ENCODE results near the gene LCN12.

Gene LCN12

GRCh38 chr9:136958898-136959850, 7.1 kb downstream of the LCN12 start:
- DNase-seq (ENCODE audit: low read depth) = no peak

- no peak for DNase-seq (ENCODE audit: low read depth)
These were observed 8.3 kb downstream of the LCN12 start for GRCh38 chr9:136960212-136960937.

GRCh38 chr9:136960938-136961275, 8.8 kb downstream of the LCN12 start:
- DNase-seq (ENCODE audit: low read depth) = no peak

GRCh38 chr9:136961279-136962065, 9.4 kb downstream of the LCN12 start:
- no peak for DNase-seq (ENCODE audit: low read depth)

- no peak for DNase-seq (ENCODE audit: low read depth)
These were observed 10.1 kb downstream of the LCN12 start for GRCh38 chr9:136962163-136962562.

GRCh38 chr9:136962701-136963248, 10.7 kb downstream of the LCN12 start:
- no peak for DNase-seq (ENCODE audit: low read depth)

- DNase-seq (ENCODE audit: low read depth) = no peak
These were observed 11.3 kb downstream of the LCN12 start for GRCh38 chr9:136963341-136963740.

GRCh38 chr9:136963751-136964150, 11.7 kb downstream of the LCN12 start:
- no peak for DNase-seq (ENCODE audit: low read depth)

- no peak for DNase-seq (ENCODE audit: low read depth)
These were observed 12.2 kb downstream of the LCN12 start for GRCh38 chr9:136964171-136964689.

GRCh38 chr9:136964833-136965422, 12.9 kb downstream of the LCN12 start:
- DNase-seq (ENCODE audit: low read depth) = no peak

- no peak for DNase-seq (ENCODE audit: low read depth)
These were observed 13.9 kb downstream of the LCN12 start for GRCh38 chr9:136965771-136966484.

- no peak for DNase-seq (ENCODE audit: low read depth)
These were observed 16.5 kb downstream of the LCN12 start for GRCh38 chr9:136968333-136969127.

- DNase-seq (ENCODE audit: low read depth) = no peak
These were observed 17.1 kb downstream of the LCN12 start for GRCh38 chr9:136969150-136969549.

GRCh38 chr9:136969774-136970173, 17.7 kb downstream of the LCN12 start:
- DNase-seq (ENCODE audit: low read depth) = no peak

- DNase-seq (ENCODE audit: low read depth) = no peak
These were observed 18.3 kb downstream of the LCN12 start for GRCh38 chr9:136970361-136970760.

- no peak for DNase-seq (ENCODE audit: low read depth)
These were observed 19.7 kb downstream of the LCN12 start for GRCh38 chr9:136971746-136972145.

GRCh38 chr9:136972335-136972734, 20.3 kb downstream of the LCN12 start:
- DNase-seq (ENCODE audit: low read depth) = no peak

- no peak for DNase-seq (ENCODE audit: low read depth)
These were observed 20.7 kb downstream of the LCN12 start for GRCh38 chr9:136972743-136973142.

- DNase-seq (ENCODE audit: low read depth) = no peak
These were observed 21.8 kb downstream of the LCN12 start for GRCh38 chr9:136973618-136974617.
